Liver (tissue), 3 donors: Measurements from ENCODE around the gene UMPS.

Source experiments
- ATF3 ChIP-seq: IDR thresholded peaks from 2 replicates; pipeline ENCODE4 v1.6.1; 2016; ENCODE audit warnings: antibody characterized with exemption
- EGR1 ChIP-seq, 2 donors: IDR thresholded peaks; 2 replicates each; pipeline ENCODE4 v1.6.1; 2016 to 2018; ENCODE audit warnings: antibody characterized with exemption in 2 of 2, low read depth in 2 of 2
- GABPA ChIP-seq, 2 donors: IDR thresholded peaks in 1 of 2; conservative IDR thresholded peaks in 1 of 2; 2 replicates each; pipeline ENCODE4 v1.6.1; 2016; ENCODE audit warnings: antibody characterized with exemption in 2 of 2, mild to moderate bottlenecking in 1 of 2, moderate library complexity in 1 of 2
- MAX ChIP-seq: IDR thresholded peaks from 2 replicates; pipeline ENCODE4 v1.6.1; 2016; ENCODE audit warnings: antibody characterized with exemption
- RAD21 ChIP-seq, 2 donors: IDR thresholded peaks; 2 replicates each; pipeline ENCODE4 v1.6.1; 2016; ENCODE audit warnings: antibody characterized with exemption in 2 of 2, mild to moderate bottlenecking in 2 of 2
- REST ChIP-seq: IDR thresholded peaks from 2 replicates; pipeline ENCODE4 v1.6.1; 2016; ENCODE audit warnings: antibody characterized with exemption, mild to moderate bottlenecking
- SP1 ChIP-seq: IDR thresholded peaks from 2 replicates; pipeline ENCODE4 v1.6.1; 2018; ENCODE audit warnings: antibody characterized with exemption, mild to moderate bottlenecking
- YY1 ChIP-seq: IDR thresholded peaks from 2 replicates; pipeline ENCODE4 v1.6.1; 2016; ENCODE audit warnings: antibody characterized with exemption, mild to moderate bottlenecking
- TF ChIP-seq, protein P1 (sequence below): fragments of 150-350 bp; IDR thresholded peaks from 2 replicates; pipeline ENCODE4 v1.5.1; 2017; ENCODE audit warnings: improper control_type of control experiment, low read depth, low read length; ENCODE audit not compliant: missing input control
- donor health status: healthy.
- donor health status: healthy.

GRCh38 chr3:124680521-124680920 lies 49.7 kb upstream of the UMPS start:
- TF ChIP-seq, protein P1, sequence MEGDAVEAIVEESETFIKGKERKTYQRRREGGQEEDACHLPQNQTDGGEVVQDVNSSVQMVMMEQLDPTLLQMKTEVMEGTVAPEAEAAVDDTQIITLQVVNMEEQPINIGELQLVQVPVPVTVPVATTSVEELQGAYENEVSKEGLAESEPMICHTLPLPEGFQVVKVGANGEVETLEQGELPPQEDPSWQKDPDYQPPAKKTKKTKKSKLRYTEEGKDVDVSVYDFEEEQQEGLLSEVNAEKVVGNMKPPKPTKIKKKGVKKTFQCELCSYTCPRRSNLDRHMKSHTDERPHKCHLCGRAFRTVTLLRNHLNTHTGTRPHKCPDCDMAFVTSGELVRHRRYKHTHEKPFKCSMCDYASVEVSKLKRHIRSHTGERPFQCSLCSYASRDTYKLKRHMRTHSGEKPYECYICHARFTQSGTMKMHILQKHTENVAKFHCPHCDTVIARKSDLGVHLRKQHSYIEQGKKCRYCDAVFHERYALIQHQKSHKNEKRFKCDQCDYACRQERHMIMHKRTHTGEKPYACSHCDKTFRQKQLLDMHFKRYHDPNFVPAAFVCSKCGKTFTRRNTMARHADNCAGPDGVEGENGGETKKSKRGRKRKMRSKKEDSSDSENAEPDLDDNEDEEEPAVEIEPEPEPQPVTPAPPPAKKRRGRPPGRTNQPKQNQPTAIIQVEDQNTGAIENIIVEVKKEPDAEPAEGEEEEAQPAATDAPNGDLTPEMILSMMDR: no peak
- no peak for TF ChIP-seq REST
- no peak for TF ChIP-seq SP1
- no peak for TF ChIP-seq GABPA (IDR thresholded peaks at IDR 0.05 in 1 of 2, conservative IDR thresholded peaks at IDR 0.05 in 1 of 2)
- TF ChIP-seq YY1: no peak
- no peak for TF ChIP-seq ATF3
- no peak for TF ChIP-seq EGR1 (IDR thresholded peaks at IDR 0.05; ENCODE audit: low read depth in 2 of 2)
- no peak for TF ChIP-seq RAD21 (IDR thresholded peaks at IDR 0.05)
- TF ChIP-seq MAX: no peak
